ENCODE measurements around the gene REXO1. TPM values are rescaled to one million over a fixed set of nuclear protein-coding genes. Genes with fewer than 3 reads are reported as not detected.

REXO1 gene
- total RNA-seq, 1 experiment from 2014 or later: 56.8 TPM

DNA sequence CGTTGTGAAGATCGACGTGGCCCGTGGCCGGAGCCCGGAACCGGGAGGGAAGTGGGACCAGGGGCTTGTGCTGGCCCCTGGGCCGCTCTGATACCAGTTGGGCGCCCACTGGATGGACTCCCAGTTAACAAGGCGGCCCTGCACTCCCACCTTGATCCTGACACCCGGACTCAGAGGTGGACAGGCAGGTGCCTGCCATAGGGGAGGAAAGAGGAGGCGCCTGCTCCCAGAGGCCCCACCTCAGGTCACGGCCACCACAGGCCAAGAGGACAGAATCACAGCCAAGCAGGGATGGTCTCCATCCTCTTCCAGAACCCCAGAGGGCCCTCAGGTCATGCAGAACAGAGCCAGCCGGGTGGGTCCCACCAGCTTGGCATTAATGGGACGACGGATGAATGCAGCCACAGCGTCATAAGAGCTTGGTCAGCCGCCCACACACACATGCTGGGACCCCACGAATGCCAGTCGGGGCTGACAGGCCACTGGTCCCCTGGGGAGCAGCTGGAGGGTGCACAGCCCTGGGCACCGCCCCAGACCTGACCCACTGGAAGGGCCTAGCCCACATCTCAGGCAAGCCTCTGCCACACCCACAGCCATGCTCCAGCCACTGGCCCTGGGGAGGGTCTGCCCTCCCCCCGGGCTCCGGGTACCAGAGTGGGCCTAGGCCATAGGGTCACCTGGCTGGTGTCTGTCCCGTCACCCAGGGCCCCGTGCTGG lies 24.7 kb upstream of the REXO1 start:
- Histone ChIP-seq H3K4ac (ENCODE audit: low read depth, low read length) (no peak overlapping the region), H4K8ac (replicated peaks; ENCODE audit: insufficient read length, low read depth, low read length) (no peak overlapping the region), H3K4me2 (ENCODE audit: insufficient read depth, insufficient read length, low read length) (no peak overlapping the region), H3K56ac (ENCODE audit: insufficient read length, low read depth, low read length) (no peak overlapping the region), H3K23ac (ENCODE audit: insufficient read length, low read depth, low read length) (no peak overlapping the region), H3K79me1 (ENCODE audit: insufficient read depth, low read depth, low read length, poor library complexity, severe bottlenecking) (peaks cover 10% of the 10 kb centered on the region), H3K18ac (ENCODE audit: insufficient read length, low read depth, low read length) (no peak overlapping the region), H2BK120ac (ENCODE audit: low read depth, low read length, poor library complexity, severe bottlenecking) (no peak overlapping the region), H4K20me1 (ENCODE audit: control insufficient read depth, insufficient read depth, insufficient read length) (no peaks in the 10 kb centered on the region), H3K9ac (ENCODE audit: extremely low read depth, insufficient read length, low read length) (no peak overlapping the region), H4K91ac (ENCODE audit: insufficient read length, low read depth, low read length) (no peak overlapping the region), H2BK5ac (ENCODE audit: insufficient read length, low read length) (no peak overlapping the region), H3K9me3 (ENCODE audit: control insufficient read depth, low read depth, low read length) (no peaks in the 10 kb centered on the region), H3K4me1 (ENCODE audit: insufficient read depth, low read length) (no peaks in the 10 kb centered on the region; the same call in 1 of the 2 replicates), H3T11ph (ENCODE audit: low read length) (no peak overlapping the region), H2BK15ac (ENCODE audit: low read depth, low read length) (no peak overlapping the region), H2AFZ (ENCODE audit: low read length) (no peak overlapping the region), H3K79me2 (ENCODE audit: insufficient read depth, low read length) (peaks cover 9% of the 10 kb centered on the region; the same call in 1 of the 2 replicates), H2AK5ac (ENCODE audit: insufficient read length, low read length) (no peak overlapping the region), H3K27ac (ENCODE audit: insufficient read length, low read depth, low read length) (no peak overlapping the region), H2BK12ac (ENCODE audit: insufficient read length, low read depth, low read length) (no peak overlapping the region), H4K5ac (ENCODE audit: insufficient read length, low read depth, low read length) (no peak overlapping the region), H3K27me3 (ENCODE audit: insufficient read depth, low read length) (no peaks in the 10 kb centered on the region), H2BK20ac (ENCODE audit: low read depth, low read length, poor library complexity, severe bottlenecking) (no peak overlapping the region), H3K23me2 (ENCODE audit: insufficient read length, low read depth, low read length, poor library complexity, severe bottlenecking) (peaks cover 21% of the 10 kb centered on the region), H3K14ac (ENCODE audit: insufficient read depth, low read length) (no peak overlapping the region)
- H3K4me3 Mint-ChIP-seq: no peak overlapping the region
- H3K27me3 Mint-ChIP-seq (ENCODE audit: low read depth): no peaks in the 10 kb centered on the region
- peaks cover 0 to 12% (median 2%) of the 10 kb centered on the region in 3 experiments; a peak in 3 of 7 replicates for H3K36me3 Mint-ChIP-seq (ENCODE audit: insufficient read depth in 1 of 3, low read depth in 3 of 3)
- H3K4me1 Mint-ChIP-seq: peaks cover 14 to 15% of the 10 kb centered on the region in 2 experiments
- no peak for DNase-seq
- no CpG with 5 or more reads among the region's 25 CpGs for WGBS (ENCODE audit: extremely low coverage, insufficient read length, low lambda C conversion rate)
- H3K27ac Mint-ChIP-seq: peak overlapping the region in 1 of 3 experiments; percentile 44; a peak in 1 of 7 replicates
- no peaks in the 10 kb centered on the region for H3K9me3 Mint-ChIP-seq
- TF ChIP-seq, protein P1, sequence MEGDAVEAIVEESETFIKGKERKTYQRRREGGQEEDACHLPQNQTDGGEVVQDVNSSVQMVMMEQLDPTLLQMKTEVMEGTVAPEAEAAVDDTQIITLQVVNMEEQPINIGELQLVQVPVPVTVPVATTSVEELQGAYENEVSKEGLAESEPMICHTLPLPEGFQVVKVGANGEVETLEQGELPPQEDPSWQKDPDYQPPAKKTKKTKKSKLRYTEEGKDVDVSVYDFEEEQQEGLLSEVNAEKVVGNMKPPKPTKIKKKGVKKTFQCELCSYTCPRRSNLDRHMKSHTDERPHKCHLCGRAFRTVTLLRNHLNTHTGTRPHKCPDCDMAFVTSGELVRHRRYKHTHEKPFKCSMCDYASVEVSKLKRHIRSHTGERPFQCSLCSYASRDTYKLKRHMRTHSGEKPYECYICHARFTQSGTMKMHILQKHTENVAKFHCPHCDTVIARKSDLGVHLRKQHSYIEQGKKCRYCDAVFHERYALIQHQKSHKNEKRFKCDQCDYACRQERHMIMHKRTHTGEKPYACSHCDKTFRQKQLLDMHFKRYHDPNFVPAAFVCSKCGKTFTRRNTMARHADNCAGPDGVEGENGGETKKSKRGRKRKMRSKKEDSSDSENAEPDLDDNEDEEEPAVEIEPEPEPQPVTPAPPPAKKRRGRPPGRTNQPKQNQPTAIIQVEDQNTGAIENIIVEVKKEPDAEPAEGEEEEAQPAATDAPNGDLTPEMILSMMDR (conservative IDR thresholded peaks at IDR 0.05): no peak
